Activated CD4-positive, CD25-positive, alpha-beta regulatory T cell treated with anti-CD3 and anti-CD28 coated beads, Interleukin-2, amount 50 U/mL, for 72 hours (primary cell): ENCODE data around the gene AP3B1.
A peak's percentile ranks its signal among the peaks of the same experiment; 100 is the strongest.

ENCODE experiments used
- DNase-seq: peaks from one replicate; pipeline ENCODE4 v3.0.0; 2021

Gene AP3B1, protein sequence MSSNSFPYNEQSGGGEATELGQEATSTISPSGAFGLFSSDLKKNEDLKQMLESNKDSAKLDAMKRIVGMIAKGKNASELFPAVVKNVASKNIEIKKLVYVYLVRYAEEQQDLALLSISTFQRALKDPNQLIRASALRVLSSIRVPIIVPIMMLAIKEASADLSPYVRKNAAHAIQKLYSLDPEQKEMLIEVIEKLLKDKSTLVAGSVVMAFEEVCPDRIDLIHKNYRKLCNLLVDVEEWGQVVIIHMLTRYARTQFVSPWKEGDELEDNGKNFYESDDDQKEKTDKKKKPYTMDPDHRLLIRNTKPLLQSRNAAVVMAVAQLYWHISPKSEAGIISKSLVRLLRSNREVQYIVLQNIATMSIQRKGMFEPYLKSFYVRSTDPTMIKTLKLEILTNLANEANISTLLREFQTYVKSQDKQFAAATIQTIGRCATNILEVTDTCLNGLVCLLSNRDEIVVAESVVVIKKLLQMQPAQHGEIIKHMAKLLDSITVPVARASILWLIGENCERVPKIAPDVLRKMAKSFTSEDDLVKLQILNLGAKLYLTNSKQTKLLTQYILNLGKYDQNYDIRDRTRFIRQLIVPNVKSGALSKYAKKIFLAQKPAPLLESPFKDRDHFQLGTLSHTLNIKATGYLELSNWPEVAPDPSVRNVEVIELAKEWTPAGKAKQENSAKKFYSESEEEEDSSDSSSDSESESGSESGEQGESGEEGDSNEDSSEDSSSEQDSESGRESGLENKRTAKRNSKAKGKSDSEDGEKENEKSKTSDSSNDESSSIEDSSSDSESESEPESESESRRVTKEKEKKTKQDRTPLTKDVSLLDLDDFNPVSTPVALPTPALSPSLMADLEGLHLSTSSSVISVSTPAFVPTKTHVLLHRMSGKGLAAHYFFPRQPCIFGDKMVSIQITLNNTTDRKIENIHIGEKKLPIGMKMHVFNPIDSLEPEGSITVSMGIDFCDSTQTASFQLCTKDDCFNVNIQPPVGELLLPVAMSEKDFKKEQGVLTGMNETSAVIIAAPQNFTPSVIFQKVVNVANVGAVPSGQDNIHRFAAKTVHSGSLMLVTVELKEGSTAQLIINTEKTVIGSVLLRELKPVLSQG

DNA sequence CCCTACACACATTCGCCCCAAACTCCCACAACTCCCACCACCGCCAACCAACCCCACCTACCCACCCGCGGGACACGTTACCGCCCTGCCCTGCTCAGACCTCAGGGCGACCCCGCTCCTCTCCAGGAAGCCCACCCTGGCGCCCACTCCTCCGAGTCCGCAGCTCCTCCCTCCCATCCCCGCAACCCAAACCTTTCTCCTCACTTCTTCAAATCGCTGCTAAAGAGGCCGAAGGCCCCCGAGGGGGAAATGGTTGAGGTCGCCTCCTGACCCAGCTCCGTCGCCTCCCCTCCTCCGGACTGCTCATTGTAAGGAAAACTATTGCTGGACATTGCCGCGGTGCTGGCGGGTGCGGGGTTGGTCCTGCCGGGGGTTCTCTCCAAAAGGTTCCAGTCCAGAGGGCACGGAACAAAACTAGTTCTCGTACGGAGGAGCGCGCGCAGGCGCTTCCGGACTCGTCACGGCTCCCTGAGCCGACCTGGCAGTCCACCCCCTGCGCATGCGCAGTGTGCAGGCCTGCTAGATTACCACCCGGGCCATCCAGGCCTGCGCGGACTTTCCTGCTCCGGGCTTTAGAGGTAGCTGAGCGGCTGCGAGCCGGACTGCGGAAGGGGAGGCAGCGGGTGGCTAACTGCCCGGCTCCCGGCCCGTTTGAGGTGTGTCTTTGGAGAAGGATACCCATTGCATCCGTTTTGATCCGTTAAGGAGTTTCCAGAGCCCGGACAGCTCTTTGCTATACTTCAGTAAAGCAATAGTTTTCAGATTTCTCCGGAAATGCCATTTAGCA, at the start of gene AP3B1:
Gene AP3B1 (minus strand): TSS at position 451 of the 787 bp plus-strand sequence. CDS start 119 bp downstream, at position 332.
- DNase-seq: peak; percentile 96

DNA sequence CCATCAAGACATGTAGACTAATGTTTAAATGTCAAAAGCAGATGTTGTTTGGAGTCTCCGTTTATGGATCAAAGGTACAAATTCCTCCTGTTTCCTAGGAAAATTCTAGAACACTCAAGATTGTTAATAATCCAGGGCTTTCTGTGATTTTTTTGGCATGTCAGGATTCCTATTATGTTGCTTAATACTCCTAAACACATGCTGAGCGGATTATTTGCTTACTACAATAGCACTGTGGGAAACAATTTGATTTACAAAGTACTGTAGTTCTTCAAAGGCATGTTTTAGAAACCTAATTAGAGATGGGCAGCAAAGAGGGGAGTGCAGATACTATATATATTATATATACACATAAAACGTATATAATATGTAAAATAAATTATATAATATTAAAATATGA, 46.9 kb upstream of the AP3B1 start:
- no peak for DNase-seq

DNA sequence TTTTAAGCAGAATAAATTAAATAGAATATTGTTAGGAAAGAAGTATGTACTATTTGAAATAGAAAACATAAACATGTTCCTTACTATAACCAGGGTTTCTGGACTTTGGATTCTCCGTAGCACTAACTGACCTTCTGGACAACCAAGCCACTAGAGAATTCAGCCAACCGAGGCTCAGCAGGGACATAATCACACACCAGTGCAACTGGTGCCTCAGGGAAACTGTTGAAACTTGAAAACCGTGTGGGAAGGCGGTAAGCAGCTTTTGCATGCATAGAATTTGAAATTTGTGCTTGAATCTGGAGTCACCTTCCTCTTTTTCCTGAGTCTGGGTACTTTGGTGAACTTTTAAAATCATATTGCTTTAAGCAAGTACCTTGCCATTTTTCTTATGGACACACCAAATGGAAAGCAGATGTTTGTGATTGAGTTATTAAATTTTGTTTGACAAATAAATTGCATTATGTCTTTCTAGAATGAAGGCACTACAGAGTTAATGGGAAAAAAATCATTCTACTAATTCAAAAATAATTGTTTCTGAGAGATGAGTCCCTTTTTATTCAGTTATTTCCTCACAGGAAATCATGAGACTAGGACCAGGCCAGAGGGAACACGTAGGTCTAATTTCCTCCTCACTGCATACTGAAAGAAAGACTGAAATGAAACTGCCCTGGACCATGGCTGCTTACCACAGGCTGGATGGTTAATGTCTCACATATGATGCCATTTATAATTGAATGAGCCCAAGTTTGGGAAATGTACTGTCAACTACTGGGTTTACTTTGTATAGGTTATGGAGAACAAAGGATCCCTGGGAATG, 45.3 kb upstream of the AP3B1 start:
- DNase-seq: no peak

DNA sequence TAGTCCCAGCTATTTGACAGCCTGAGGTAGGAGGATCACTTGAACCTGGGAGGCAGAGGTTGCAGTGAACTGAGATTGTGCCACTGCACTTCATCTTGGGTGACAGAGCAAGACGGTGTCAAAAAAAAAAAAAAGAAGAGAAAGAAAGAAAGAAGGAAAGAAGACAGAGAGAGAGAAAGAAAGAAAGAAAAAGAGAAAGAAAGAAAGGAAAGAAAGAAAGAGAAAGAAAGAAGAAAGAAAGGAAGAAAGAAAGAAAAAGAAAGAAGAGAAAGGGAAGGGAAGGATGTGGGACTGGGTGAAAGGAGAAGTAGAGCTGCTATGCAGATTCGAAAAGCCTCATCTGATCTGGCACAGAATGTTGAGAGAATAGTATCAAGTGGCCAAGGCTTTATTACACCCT, 42.2 kb upstream of the AP3B1 start:
- DNase-seq: no peak

DNA sequence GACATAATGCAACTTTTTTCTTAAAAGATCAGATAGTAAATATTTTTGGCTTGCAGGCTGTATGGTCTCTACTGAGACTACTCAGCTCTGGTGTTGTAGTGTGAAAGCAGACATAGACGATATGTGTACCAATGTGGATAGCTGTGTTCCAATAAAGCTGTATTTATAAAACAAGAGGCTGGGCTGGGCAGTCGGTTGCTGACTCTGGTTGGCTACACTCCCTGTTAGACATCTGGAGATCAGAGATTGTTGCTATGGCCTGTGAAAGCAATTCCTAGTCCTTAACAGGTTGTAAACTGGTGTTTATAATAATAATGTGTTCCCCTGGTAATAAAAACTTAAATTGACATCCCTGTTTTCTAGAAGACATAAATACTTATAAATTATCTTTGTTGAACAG, 41.5 kb upstream of the AP3B1 start:
- DNase-seq: no peak

DNA sequence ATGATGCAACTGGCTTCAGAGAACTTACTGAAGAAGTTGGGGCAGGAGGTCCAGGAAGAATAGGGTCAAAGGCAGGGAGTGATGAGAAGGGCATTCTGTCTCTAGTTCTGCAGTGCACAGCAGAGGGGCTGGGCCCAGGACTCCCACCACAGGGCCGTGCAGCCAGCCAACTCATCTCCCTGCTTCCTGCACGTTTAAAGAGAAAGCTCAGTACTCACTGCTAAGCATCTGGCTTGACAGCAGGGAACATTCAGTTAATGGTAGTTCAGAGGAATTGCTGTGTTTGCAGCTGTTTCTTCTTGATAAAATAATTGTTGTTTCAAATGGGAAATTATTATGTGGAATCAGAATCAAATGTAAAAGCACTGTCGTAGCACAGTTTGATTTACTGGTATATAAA, 40.3 kb upstream of the AP3B1 start:
- DNase-seq: no peak

DNA sequence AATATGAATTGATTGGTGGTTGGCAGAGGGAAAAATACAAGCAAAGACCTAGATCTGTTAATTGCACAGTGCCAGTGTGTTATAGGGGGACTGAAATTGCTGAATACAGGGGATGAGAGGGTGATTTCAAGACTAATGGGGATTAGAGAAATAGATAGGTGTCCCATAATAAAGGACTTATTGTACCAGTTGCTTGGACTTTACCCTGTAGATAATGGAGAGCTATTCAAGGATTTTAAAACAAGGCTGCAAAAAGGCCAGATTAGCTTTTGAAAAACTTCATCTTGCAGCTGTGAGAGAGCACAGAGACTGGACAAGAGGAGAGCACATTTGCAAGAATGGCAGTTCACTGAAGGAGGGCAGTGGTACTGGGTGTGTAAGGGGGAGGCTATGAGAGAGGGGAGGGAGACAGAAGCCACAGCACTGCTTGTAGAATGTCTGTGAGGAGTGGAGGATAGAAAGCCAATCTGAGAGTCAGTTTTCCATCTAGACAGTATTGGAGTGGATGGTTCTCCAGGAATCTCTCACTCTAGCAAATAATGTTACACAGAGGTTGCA, 37.1 kb upstream of the AP3B1 start:
- DNase-seq: no peak

DNA sequence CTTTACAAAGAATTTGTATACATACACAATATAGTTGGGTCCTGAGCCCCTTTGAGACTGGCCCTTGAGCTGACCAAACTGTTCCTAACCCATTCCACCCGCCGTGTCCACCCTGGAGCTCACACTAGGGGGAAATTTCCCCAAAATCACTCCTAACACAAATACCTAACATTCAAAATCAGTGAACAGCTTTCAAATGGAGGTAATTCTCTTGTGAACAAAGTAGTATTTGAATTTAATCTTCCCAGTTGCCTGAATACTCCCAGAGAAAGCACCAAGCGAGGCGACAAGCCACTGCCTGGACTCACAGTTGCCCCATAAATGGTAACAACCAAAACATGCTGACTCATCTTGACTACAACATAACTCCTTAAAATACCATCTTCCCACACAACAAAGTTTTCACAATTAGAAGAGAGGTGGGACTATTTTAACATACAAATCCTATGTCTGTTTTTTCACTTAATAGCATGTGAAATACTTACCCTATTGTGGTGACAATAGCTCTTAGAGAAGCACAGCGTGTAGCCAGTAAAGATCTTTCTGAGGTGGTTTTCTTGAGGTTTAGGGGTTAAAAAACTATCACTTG, 34.2 kb upstream of the AP3B1 start:
- no peak for DNase-seq

DNA sequence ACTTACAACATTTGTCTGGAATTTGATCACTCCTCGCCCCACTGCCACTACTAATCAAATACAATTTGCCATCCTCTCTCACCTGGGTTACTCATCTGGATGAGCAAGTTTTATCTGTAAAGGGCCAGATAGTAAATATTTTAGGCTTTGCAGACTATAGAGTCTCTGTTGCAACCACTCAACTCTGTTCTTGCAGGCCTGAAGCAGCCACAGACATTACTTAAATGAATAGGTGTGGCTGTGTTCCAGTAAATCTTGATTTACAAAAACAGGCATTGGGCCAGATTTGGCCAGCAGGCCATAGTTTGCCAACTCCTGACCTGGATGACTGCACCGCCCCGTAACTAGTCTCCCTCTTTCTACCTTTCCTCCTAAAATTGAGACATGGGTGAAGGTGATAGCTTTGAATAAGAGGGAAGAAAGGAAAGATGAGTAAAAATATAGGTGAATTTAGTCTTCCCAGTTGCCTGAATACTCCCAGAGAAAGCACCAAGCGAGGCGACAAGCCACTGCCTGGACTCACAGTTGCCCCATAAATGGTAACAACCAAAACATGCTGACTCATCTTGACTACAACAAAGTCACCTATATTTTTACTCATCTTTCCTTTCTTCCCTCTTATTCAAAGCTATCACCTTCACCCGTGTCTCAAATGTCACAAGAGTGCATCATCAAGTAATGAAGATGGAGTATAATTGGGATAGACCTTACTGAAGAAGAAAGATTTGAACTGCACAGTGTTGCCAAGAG, 33.4 kb upstream of the AP3B1 start:
- no peak for DNase-seq

DNA sequence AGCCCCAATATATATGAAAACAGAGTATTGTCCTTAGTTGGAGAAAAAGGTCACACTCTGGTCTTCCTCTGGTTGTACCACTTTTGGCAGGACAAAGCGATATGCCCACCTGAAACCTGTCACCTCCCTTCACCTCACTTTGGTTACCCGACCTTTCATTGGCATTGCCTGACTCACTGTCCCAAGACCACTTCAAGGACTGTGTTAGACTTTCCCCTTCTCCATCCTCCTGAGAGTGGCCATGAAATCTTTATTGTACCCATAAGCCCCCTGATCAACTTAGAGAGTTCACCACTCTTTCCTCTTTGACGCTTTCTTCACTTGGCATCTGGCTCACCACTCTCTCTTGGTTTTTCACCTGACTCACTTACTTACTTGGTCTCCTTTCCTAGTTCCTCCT, 32.4 kb upstream of the AP3B1 start:
- DNase-seq: no peak

DNA sequence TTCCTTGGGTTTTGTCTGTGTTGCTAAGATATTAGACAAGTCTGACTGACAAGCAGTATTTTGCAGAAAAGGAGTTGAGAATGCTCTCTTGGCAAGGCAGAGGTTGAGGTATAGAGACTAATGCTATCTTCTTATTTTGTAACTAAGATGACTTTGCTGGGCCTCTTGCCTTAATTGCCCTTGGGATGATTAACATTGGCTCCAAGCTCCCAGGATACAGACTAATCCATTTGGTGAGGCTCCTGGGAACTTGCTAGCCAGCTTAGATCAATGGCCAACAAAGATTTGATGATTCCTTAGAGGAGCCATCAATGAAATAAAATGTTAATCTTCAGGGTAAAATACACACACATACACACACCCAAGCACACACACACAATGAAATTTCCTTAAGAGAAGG, 28.7 kb upstream of the AP3B1 start:
- no peak for DNase-seq

DNA sequence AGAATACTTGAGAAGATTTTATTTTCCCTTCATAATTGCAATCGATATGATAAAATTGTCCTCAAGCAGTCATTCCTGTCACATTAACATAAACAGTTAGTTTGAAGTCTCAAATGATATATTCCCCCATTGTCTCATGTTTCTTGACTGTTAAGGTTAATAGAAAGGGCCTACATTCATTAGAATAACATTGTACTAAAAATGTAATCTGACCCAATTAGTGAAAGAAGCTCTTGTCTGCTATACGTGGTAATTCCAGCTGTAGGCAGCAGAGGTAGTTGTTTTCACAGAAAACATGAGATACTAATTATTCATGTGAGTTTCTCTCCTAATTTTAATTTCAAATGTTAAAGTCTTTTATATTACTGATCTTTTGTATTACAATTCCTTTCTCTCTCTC, 25.9 kb upstream of the AP3B1 start:
- no peak for DNase-seq

DNA sequence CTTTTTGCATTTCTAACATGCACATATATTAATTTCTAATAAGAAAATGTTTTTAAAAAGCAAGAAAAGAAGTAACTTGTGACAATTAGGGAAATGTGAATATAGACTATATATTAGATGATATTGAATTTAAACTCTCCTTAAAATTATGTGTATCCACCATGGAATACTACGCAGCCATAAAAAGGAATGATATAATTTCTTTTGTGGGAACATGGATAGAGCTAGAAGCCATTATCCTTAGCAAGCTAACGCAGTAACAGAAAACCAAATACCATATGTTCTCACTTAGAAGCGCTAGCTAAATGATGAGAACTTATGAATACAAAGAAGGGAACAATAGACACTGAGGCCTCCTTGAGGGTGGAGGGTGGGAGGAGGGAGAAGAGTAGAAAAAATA, 23.8 kb upstream of the AP3B1 start:
- DNase-seq: no peak

DNA sequence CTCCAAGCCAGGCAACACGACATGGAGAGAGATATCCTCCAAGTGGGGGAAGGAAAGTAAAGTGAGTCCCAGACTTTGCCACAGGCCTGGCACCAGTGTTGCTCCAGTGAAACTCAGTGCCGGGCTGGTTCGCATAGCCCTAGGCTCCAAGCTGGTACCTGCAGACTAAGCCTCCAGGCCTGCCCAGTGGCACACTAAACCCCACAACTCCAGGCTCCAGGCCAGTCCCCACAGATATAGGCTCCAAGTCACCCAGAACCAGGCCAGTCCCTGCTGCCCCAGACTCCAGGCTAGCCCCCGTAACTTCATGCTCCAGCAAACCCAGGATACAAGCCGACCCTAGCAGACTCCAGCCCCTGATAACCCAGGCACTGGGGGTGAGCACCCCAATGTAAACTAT, 23.0 kb upstream of the AP3B1 start:
- DNase-seq: no peak

DNA sequence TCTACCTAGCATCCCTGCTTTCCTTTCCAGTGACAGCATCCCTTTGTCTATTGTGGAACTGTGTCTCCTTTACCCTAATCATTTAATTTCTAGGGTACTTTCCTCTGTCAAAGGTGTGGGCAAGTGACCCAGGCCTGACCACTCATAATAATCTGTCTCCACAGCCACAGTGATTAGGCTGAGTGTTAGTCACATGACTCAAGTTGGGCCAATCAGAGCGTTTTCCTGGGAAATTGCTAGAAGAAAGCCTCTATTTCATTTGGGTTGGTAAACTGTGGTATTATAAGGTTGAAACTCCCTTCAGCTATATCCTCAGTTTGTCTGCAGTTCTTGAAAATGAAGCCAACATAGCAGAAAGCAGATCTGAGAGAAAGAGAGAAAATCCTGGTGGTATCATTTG, 14.2 kb upstream of the AP3B1 start:
- no peak for DNase-seq

DNA sequence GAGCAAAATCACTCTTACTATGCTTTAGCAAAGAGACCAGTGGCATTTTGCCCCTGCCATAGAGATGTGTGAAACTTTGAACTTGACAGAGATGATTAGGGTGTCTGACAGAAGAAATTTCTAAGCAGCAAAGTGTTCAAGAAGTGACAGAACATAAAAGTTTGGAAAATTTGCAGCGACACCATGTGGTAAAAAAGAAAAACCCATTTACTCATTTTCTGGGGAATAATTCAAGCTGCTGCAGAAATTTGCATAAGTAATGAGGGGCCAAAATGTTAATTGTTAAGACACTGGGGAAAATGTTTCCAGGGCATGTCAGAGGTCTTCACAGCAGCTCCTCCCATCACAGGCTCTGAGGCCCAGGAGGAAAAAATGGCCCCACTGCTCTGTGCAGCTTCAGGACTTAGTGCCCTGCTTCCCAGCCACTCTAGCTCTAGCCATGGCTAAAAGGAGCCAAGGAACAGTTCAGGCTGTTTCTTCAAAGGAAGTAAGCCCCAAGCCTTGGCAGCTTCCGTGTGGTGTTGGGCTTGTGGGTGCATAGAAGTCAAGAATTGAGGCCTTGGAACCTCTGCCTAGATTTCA, 6.1 kb upstream of the AP3B1 start:
- DNase-seq: no peak

DNA sequence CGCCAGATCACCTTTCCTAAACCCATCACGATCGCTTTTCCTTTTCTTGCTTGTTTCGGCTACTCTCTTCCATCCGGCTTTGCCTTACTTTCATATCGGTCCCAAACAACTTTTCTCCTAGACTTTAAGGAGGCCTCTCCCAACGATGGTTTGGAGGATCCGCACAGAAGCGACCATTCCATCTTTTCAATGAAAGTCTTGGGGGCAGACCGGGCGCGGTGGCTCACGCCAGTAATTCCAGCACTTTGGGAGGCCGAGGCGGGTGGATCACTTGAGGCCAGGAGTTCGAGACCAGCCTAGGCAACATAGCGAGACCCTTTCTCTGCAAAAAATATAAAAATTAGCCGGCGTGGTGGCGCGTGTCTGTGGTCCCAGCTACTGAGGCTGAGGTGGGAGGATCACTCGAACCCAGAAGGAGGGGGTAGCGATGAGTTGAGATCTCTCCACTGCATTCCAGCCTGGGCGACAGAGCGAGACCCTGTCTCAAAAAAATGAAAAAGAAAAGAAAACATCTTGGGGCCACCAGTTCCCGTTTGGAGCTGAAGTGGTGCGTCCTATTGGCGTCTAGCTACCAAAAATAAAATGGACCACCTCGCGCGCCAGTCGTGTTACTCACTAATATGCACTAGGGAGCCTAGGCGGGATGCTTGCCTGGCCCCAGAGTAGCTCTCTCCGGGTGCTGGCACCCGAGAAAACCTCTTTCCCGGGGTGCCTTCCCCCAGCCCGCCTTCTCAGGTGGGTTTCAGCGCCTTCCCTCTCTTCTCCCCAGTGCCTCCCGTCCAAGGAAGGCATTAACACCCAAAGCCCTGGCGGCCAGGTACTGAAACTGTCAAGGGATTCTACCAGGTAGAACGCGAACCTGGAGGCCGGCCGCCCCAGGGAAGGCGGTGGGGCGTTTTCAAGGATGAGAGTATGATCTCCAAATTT, 800 bp upstream of the AP3B1 start:
- DNase-seq: peak; percentile 46

DNA sequence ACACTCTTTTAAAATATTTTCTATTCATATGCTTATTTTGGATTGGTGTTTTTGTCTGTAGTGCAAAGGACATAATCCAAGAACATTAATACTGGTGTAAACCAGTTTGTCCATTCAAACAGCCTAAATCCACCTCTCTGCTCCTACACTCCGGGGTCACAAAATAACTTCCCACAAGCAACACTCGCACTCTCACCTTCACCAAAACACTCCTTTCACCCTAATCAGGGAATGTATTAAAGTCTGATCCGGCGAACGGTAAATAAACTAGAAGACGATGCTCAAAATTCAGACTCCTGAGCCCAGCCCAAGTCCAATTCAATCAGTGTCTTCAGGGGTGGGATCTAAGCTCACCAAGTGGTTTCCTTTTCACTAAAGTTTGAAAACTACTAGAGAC, 649 bp downstream of the AP3B1 start:
- no peak for DNase-seq

DNA sequence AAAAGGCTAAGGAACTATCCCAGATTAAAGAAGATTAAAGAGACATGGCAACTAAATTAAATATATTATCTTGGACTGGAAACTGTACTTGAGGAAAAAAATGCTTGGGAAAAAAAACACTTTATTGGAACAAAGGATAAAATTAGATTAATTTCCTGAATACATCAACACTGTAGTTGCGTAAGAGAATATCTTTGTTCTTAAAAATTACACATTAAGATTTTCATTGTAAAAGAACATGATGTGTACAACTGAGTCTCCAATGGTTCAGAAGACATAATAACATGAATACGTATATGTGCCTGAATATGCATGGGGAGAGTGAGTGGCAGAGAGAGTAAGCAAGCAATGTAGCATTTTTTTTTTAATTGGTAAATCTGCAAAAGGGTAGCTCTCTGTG, 2.8 kb downstream of the AP3B1 start:
- no peak for DNase-seq
